ENCODE data around the gene HDAC8. TPM values are rescaled to one million over a fixed set of nuclear protein-coding genes. Genes with fewer than 3 reads are reported as not detected.

Gene HDAC8
- total and polyA plus RNA-seq, 2 donors from 2014 or later = 32.9 to 38.4 TPM

- H3K27me3 ChIP-seq (ENCODE audit: control insufficient read depth, insufficient read depth, low read length) = peaks cover 14% of the 10 kb centered on the region
- intact Hi-C loops (cut with DNase I) = no loop called here
- H3K9me3 ChIP-seq (ENCODE audit: control insufficient read depth in 2 of 3, insufficient read depth in 1 of 3, low read length in 3 of 3) = no peaks in the 10 kb centered on the region
- peaks cover 0 to 7% (median 3%) of the 10 kb centered on the region in 3 donors for H3K36me3 ChIP-seq (ENCODE audit: control insufficient read depth in 2 of 3, insufficient read depth in 3 of 3, low read length in 3 of 3)
- no peak for DNase-seq
- no peaks in the 10 kb centered on the region for H3K4me1 ChIP-seq (ENCODE audit: control insufficient read depth in 2 of 3, insufficient read depth in 2 of 3, low read depth in 1 of 3, low read length in 3 of 3)
- no peak for FAIRE-seq
- TF ChIP-seq CTCF (IDR thresholded peaks at IDR 0.05; ENCODE audit: borderline replicate concordance, extremely low read depth, insufficient read depth) = no peak
- H3K27ac ChIP-seq (ENCODE audit: low read depth in 2 of 2, low read length in 2 of 2) = no peak overlapping the region
- H3K4me3 ChIP-seq (ENCODE audit: low read length in 3 of 3) = no peak overlapping the region
- no peak overlapping the region for H3K9ac ChIP-seq (ENCODE audit: low read length in 3 of 3)
Observed at GRCh38 chrX:72352786-72353185, 219.9 kb downstream of the HDAC8 start.

- intact Hi-C loops (cut with DNase I) = no loop called here
- FAIRE-seq = no peak
- DNase-seq = no peak
Observed at GRCh38 chrX:72351606-72352334, 220.9 kb downstream of the HDAC8 start.

GRCh38 chrX:72349190-72349589, 223.5 kb downstream of the HDAC8 start:
- Histone ChIP-seq H3K9me3 (ENCODE audit: control insufficient read depth in 2 of 3, insufficient read depth in 1 of 3, low read length in 3 of 3) (no peaks in the 10 kb centered on the region), H3K27ac (ENCODE audit: low read depth in 2 of 2, low read length in 2 of 2) (no peak overlapping the region), H3K9ac (ENCODE audit: low read length in 3 of 3) (no peak overlapping the region), H3K4me1 (ENCODE audit: control insufficient read depth in 2 of 3, insufficient read depth in 2 of 3, low read depth in 1 of 3, low read length in 3 of 3) (no peaks in the 10 kb centered on the region), H3K36me3 (ENCODE audit: control insufficient read depth in 2 of 3, insufficient read depth in 3 of 3, low read length in 3 of 3) (peaks cover 0 to 7% (median 3%) of the 10 kb centered on the region in 3 donors), H3K27me3 (ENCODE audit: control insufficient read depth, insufficient read depth, low read length) (peaks cover 9% of the 10 kb centered on the region), H3K4me3 (ENCODE audit: low read length in 3 of 3) (no peak overlapping the region)
- FAIRE-seq = no peak
- no peak for TF ChIP-seq CTCF (IDR thresholded peaks at IDR 0.05; ENCODE audit: borderline replicate concordance, extremely low read depth, insufficient read depth)
- intact Hi-C loops (cut with DNase I) = no loop called here
- DNase-seq = no peak

More at GRCh38 chrX:72351606-72352334, 220.9 kb downstream of the HDAC8 start:
- Histone ChIP-seq H3K9me3 (ENCODE audit: control insufficient read depth in 2 of 3, insufficient read depth in 1 of 3, low read length in 3 of 3) (no peaks in the 10 kb centered on the region), H3K4me3 (ENCODE audit: low read length in 3 of 3) (no peak overlapping the region), H3K4me1 (ENCODE audit: control insufficient read depth in 2 of 3, insufficient read depth in 2 of 3, low read depth in 1 of 3, low read length in 3 of 3) (no peaks in the 10 kb centered on the region), H3K27me3 (ENCODE audit: control insufficient read depth, insufficient read depth, low read length) (peaks cover 14% of the 10 kb centered on the region), H3K27ac (ENCODE audit: low read depth in 2 of 2, low read length in 2 of 2) (no peak overlapping the region), H3K9ac (ENCODE audit: low read length in 3 of 3) (no peak overlapping the region), H3K36me3 (ENCODE audit: control insufficient read depth in 2 of 3, insufficient read depth in 3 of 3, low read length in 3 of 3) (peaks cover 0 to 7% (median 3%) of the 10 kb centered on the region in 3 donors)
- no peak for TF ChIP-seq CTCF (IDR thresholded peaks at IDR 0.05; ENCODE audit: borderline replicate concordance, extremely low read depth, insufficient read depth)
